Mesenteric fat pad (tissue), 1 donor: Measurements from ENCODE around the gene CYP20A1. TPM values are rescaled to one million over a fixed set of nuclear protein-coding genes. Genes with fewer than 3 reads are reported as not detected.

Source experiments
- DNase-seq: peaks from one replicate; pipeline ENCODE4 v3.0.0-alpha.2; 2020; ENCODE audit warnings: low spot score
- total RNA-seq: library from RNA; stranded (reverse); fragmentation: NEBNext Ultra II Directional; extraction: Animal tissue kit (Norgen Biotek cat#: 25700); gene quantifications from one replicate; pipeline ENCODE4 v1.2.1, GENCODE V29; 2021
- donor health status: DM: yes; HTN: yes; CAD: no.

The CYP20A1 gene
- total RNA-seq, 1 donor from 2014 or later: 23.7 TPM

GRCh38 chr2:203354966-203355365 lies 116.1 kb downstream of the CYP20A1 start:
- no peak for DNase-seq

Other genes with a start within 250 kb of the CYP20A1 start
- gene NBEAL1, start 224.1 kb upstream of the CYP20A1 start, total RNA-seq: 64.8 TPM
- gene ABI2, start 89.4 kb downstream of the CYP20A1 start, total RNA-seq: 32.1 TPM